LNCAP (cell line): Measurements from ENCODE around the gene TMED9.

Experiments
- CTCF ChIP-seq: fragments of 450-650 bp; IDR thresholded peaks from 2 replicates; pipeline ENCODE4 v1.5.1; 2017; ENCODE audit warnings: mild to moderate bottlenecking

Gene TMED9

GRCh38 chr5:177591690-177592009 is 353 bp upstream of the TMED9 start:
- TF ChIP-seq CTCF = no peak

- TF ChIP-seq CTCF = no peak
Measured at GRCh38 chr5:177592905-177593304, 902 bp downstream of the TMED9 start.

- no peak for TF ChIP-seq CTCF
Measured at GRCh38 chr5:177593511-177593910, 1.5 kb downstream of the TMED9 start.

GRCh38 chr5:177594071-177594470 is 2.1 kb downstream of the TMED9 start:
- no peak for TF ChIP-seq CTCF

- no peak for TF ChIP-seq CTCF
Measured at GRCh38 chr5:177595026-177595585, 3.1 kb downstream of the TMED9 start.

- no peak for TF ChIP-seq CTCF
Measured at GRCh38 chr5:177595991-177596774, 4.2 kb downstream of the TMED9 start.

- no peak for TF ChIP-seq CTCF
Measured at GRCh38 chr5:177596775-177597238, 4.8 kb downstream of the TMED9 start.
